H1 (cell line): ENCODE measurements around the gene GRM7. TPM values are rescaled to one million over a fixed set of nuclear protein-coding genes. Genes with fewer than 3 reads are reported as not detected.

Experiments
- CTCF ChIA-PET: fragments of 300-600 bp; sonication (Branson Sonifier 250); formaldehyde crosslinking; loops from one replicate; lab custom pipeline; 2021; ENCODE audit not compliant: partially characterized antibody; lab: Charles Lee
- POLR2A ChIA-PET: fragments of 300-600 bp; sonication (Branson Sonifier 250); formaldehyde crosslinking; loops from one replicate; lab custom pipeline; 2021; ENCODE audit warnings: inconsistent platforms; ENCODE audit not compliant: partially characterized antibody; lab: Charles Lee
- DNase-seq, 2 experiments: peaks; one replicate each; pipeline versions ENCODE4 v3.0.0 to v3.0.0-alpha.2; 2010 to 2022; ENCODE audit warnings: low spot score in 2 of 2, low read depth in 1 of 2, mixed read lengths in 1 of 2
- FAIRE-seq: peaks from 2 replicates; lab custom pipeline; 2011; peaks lifted over from hg19 to GRCh38; lab: Jason Lieb, UNC
- H2AFZ ChIP-seq: 2 replicates; pipeline ENCODE4 v1.8.1; 2012; ENCODE audit warnings: low read length, inconsistent platforms
- H2AK5ac ChIP-seq: 2 replicates; pipeline ENCODE4 v1.6.1; 2013; ENCODE audit warnings: low read depth, low read length
- H2BK120ac ChIP-seq: replicated peaks from 2 replicates; pipeline ENCODE3; 2013; ENCODE audit warnings: low read depth, low read length, inconsistent platforms
- H2BK12ac ChIP-seq: 2 replicates; pipeline ENCODE4 v1.6.1; 2013; ENCODE audit warnings: low read depth, low read length
- H2BK15ac ChIP-seq: 2 replicates; pipeline ENCODE4 v1.6.1; 2013; ENCODE audit warnings: low read length
- H2BK20ac ChIP-seq: 2 replicates; pipeline ENCODE4 v1.6.1; 2013; ENCODE audit warnings: low read length
- H2BK5ac ChIP-seq: 2 replicates; pipeline ENCODE4 v1.6.1; 2013; ENCODE audit warnings: low read depth, low read length
- H3K14ac ChIP-seq: 2 replicates; pipeline ENCODE4 v1.6.1; 2013; ENCODE audit warnings: inconsistent platforms; ENCODE audit not compliant: insufficient read length
- H3K18ac ChIP-seq: 2 replicates; pipeline ENCODE4 v1.6.1; 2013; ENCODE audit warnings: low read length; ENCODE audit errors: extremely low read depth
- H3K23ac ChIP-seq: 2 replicates; pipeline ENCODE4 v1.6.1; 2013; ENCODE audit warnings: inconsistent platforms; ENCODE audit not compliant: insufficient read length
- H3K23me2 ChIP-seq: 2 replicates; pipeline ENCODE4 v1.6.1; 2013; ENCODE audit warnings: low read depth, low read length
- H3K27ac ChIP-seq: 2 replicates; pipeline ENCODE4 v1.6.1; 2011; ENCODE audit warnings: low read depth, low read length, inconsistent platforms
- H3K27me3 ChIP-seq, 4 experiments: replicated peaks in 1 of 4; 1 replicate in 1 of 4; 2 replicates in 3 of 4; pipeline versions ENCODE4 v1.6.1 to v1.8.1; 2011 to 2013; ENCODE audit warnings: low read length in 3 of 4, mild to moderate bottlenecking in 3 of 4, inconsistent platforms in 2 of 4, mixed read lengths in 2 of 4, moderate library complexity in 1 of 4; ENCODE audit not compliant: control insufficient read depth in 3 of 4, insufficient read depth in 3 of 4; ENCODE audit errors: extremely low read depth in 1 of 4
- H3K36me3 ChIP-seq, 4 experiments: 2 replicates each; pipeline versions ENCODE4 v1.6.1 to v1.8.1; 2011 to 2013; ENCODE audit warnings: mild to moderate bottlenecking in 4 of 4, low read length in 3 of 4, moderate library complexity in 2 of 4, control low read depth in 1 of 4, inconsistent platforms in 1 of 4; ENCODE audit not compliant: insufficient read depth in 4 of 4, control insufficient read depth in 2 of 4
- H3K4ac ChIP-seq: replicated peaks from 2 replicates; pipeline ENCODE3; 2013; ENCODE audit warnings: low read length, low read depth, mixed read lengths, inconsistent platforms; ENCODE audit not compliant: insufficient read length
- H3K4me1 ChIP-seq, 4 experiments: replicated peaks in 1 of 4; 1 replicate in 1 of 4; 2 replicates in 3 of 4; pipeline versions ENCODE4 v1.6.1 to v1.8.1; 2011 to 2013; ENCODE audit warnings: low read length in 3 of 4, inconsistent platforms in 2 of 4, mixed read lengths in 1 of 4; ENCODE audit not compliant: insufficient read depth in 4 of 4, control insufficient read depth in 3 of 4
- H3K4me2 ChIP-seq, 2 experiments: 2 replicates each; pipeline versions ENCODE4 v1.6.1 to v1.8.1; 2011 to 2013; ENCODE audit warnings: low read depth in 2 of 2, low read length in 2 of 2, control low read depth in 1 of 2, inconsistent platforms in 1 of 2, mild to moderate bottlenecking in 1 of 2; ENCODE audit not compliant: insufficient read depth in 1 of 2
- H3K4me3 ChIP-seq, 4 experiments: fragments of 200-600, 300-600 bp in 1 of 4; sonication (generic), shearing (Covaris generic), sonication (Bioruptor Twin) in 1 of 4; 2 replicates each; pipeline versions ENCODE4 v1.5.1 to v1.8.1; 2011 to 2016; ENCODE audit warnings: low read length in 4 of 4, low read depth in 3 of 4, control low read depth in 2 of 4, inconsistent platforms in 2 of 4, mild to moderate bottlenecking in 2 of 4, mixed read lengths in 1 of 4, moderate library complexity in 1 of 4; ENCODE audit not compliant: insufficient read depth in 2 of 4; ENCODE audit errors: extremely low read depth in 1 of 4
- H3K56ac ChIP-seq: replicated peaks from 2 replicates; pipeline ENCODE3; 2013; ENCODE audit warnings: low read depth, mild to moderate bottlenecking, mixed read lengths, low read length, inconsistent platforms; ENCODE audit not compliant: insufficient read length
- H3K79me1 ChIP-seq: 2 replicates; pipeline ENCODE4 v1.6.1; 2013; ENCODE audit warnings: low read depth, low read length, control low read depth
- H3K79me2 ChIP-seq, 2 experiments: 2 replicates each; pipeline versions ENCODE4 v1.6.1 to v1.8.1; 2012 to 2013; ENCODE audit warnings: low read length in 2 of 2, mild to moderate bottlenecking in 2 of 2, inconsistent platforms in 1 of 2; ENCODE audit not compliant: insufficient read depth in 2 of 2, control insufficient read depth in 1 of 2
- H3K9ac ChIP-seq, 4 experiments: replicated peaks in 1 of 4; 1 replicate in 1 of 4; 2 replicates in 3 of 4; pipeline versions ENCODE4 v1.6.1 to v1.8.1; 2011 to 2013; ENCODE audit warnings: low read depth in 3 of 4, low read length in 3 of 4, control low read depth in 2 of 4, mild to moderate bottlenecking in 2 of 4, moderate library complexity in 2 of 4, inconsistent platforms in 1 of 4; ENCODE audit errors: extremely low read depth in 1 of 4
- H3K9me3 ChIP-seq, 2 experiments: 2 replicates each; pipeline versions ENCODE4 v1.6.1 to v1.8.1; 2012 to 2013; ENCODE audit warnings: mild to moderate bottlenecking in 2 of 2, moderate library complexity in 2 of 2, control low read depth in 1 of 2, inconsistent platforms in 1 of 2, low read depth in 1 of 2, low read length in 1 of 2, mixed read lengths in 1 of 2; ENCODE audit not compliant: insufficient read depth in 2 of 2
- H4K20me1 ChIP-seq, 2 experiments: replicated peaks in 1 of 2; 2 replicates each; pipeline versions ENCODE3 to v1.8.1; 2011 to 2013; ENCODE audit warnings: inconsistent platforms in 2 of 2, low read length in 2 of 2, mild to moderate bottlenecking in 1 of 2; ENCODE audit not compliant: insufficient read depth in 2 of 2, control insufficient read depth in 1 of 2
- H4K5ac ChIP-seq: 2 replicates; pipeline ENCODE4 v1.6.1; 2013; ENCODE audit warnings: low read length, low read depth, mixed read lengths, inconsistent platforms; ENCODE audit not compliant: insufficient read length
- H4K8ac ChIP-seq: 2 replicates; pipeline ENCODE4 v1.8.0; 2013; ENCODE audit warnings: mild to moderate bottlenecking, moderate library complexity, low read length, inconsistent platforms; ENCODE audit not compliant: insufficient read depth; ENCODE audit errors: extremely low read depth
- H4K91ac ChIP-seq: replicated peaks from 2 replicates; pipeline ENCODE3; 2013; ENCODE audit warnings: low read length, mixed read lengths, inconsistent platforms; ENCODE audit not compliant: insufficient read length
- ASH2L ChIP-seq: fragments of 200-600, 300-600 bp; sonication (generic); IDR thresholded peaks from one replicate; pipeline ENCODE4 v1.7.1; 2017; ENCODE audit warnings: low read length
- CTBP2 ChIP-seq: IDR thresholded peaks from 2 replicates; pipeline ENCODE4 v1.7.0; 2011; ENCODE audit warnings: borderline replicate concordance, mild to moderate bottlenecking, moderate library complexity, mixed read lengths, low read length; ENCODE audit not compliant: insufficient read depth, insufficient read length
- GABPA ChIP-seq: IDR thresholded peaks from 2 replicates; pipeline ENCODE4 v1.6.1; 2011; ENCODE audit warnings: mild to moderate bottlenecking, low read length, moderate library complexity, borderline replicate concordance; ENCODE audit not compliant: insufficient read depth
- GTF2F1 ChIP-seq: IDR thresholded peaks from 2 replicates; pipeline ENCODE4 v1.6.1; 2012; ENCODE audit warnings: low read depth, low read length, improper control_type of control experiment, borderline replicate concordance
- JUN ChIP-seq: IDR thresholded peaks from 2 replicates; pipeline ENCODE4 v1.6.1; 2011; ENCODE audit warnings: low read depth, mild to moderate bottlenecking, improper control_type of control experiment, low read length
- MAFK ChIP-seq: IDR thresholded peaks from 2 replicates; pipeline ENCODE4 v1.6.1; 2012; ENCODE audit warnings: low read depth, mild to moderate bottlenecking, improper control_type of control experiment, low read length
- NRF1 ChIP-seq: IDR thresholded peaks from 2 replicates; pipeline ENCODE4 v1.6.1; 2011; ENCODE audit warnings: mild to moderate bottlenecking, low read depth, low read length, improper control_type of control experiment
- POLR2AphosphoS5 ChIP-seq: IDR thresholded peaks from 2 replicates; pipeline ENCODE4 v1.6.1; 2011; ENCODE audit warnings: low read depth, low read length
- RXRA ChIP-seq: IDR thresholded peaks from 2 replicates; pipeline ENCODE4 v1.6.1; 2011; ENCODE audit warnings: low read depth, mild to moderate bottlenecking, low read length, moderate library complexity; ENCODE audit not compliant: insufficient read depth
- SP4 ChIP-seq: IDR thresholded peaks from 2 replicates; pipeline ENCODE4 v1.6.1; 2012; ENCODE audit warnings: low read length, inconsistent platforms
- TAF7 ChIP-seq: optimal IDR thresholded peaks from 2 replicates; pipeline ENCODE3; 2011; ENCODE audit warnings: low read depth, mild to moderate bottlenecking, inconsistent platforms, low read length, moderate library complexity, borderline replicate concordance
- YY1 ChIP-seq: IDR thresholded peaks from 2 replicates; pipeline ENCODE4 v1.6.1; 2011; ENCODE audit warnings: low read depth, mild to moderate bottlenecking, low read length
- WGBS, 2 experiments: shearing (Covaris generic) in 1 of 2; methylation state at CpG; one replicate each; pipeline versions ENCODE4 v1.1.6 to v1.1.7; 2013 to 2015; ENCODE audit warnings: low lambda C conversion rate in 2 of 2, mixed read lengths in 2 of 2, inconsistent platforms in 1 of 2, low coverage in 1 of 2, missing lambda C conversion rate in 1 of 2; ENCODE audit not compliant: insufficient replicate concordance in 2 of 2, insufficient coverage in 1 of 2, insufficient read length in 1 of 2; ENCODE audit errors: extremely low coverage in 1 of 2, missing lambda C conversion rate in 1 of 2; 5-methylcytosine and 5-hydroxymethylcytosine counted together
- polyA plus RNA-seq, 7 experiments: library from polyadenylated mRNA; depleted of rRNA in 3 of 7; stranded (reverse) in 5 of 7; unstranded in 2 of 7; fragments of >200 nt in 5 of 7; fragments of 200-250 nt in 2 of 7; gene quantifications; 1 replicate in 5 of 7; 2 replicates in 1 of 7; 4 replicates in 1 of 7; pipeline versions ENCODE4 v1.2.1 to v1.2.3, GENCODE V29; 2011 to 2013; ENCODE audit warnings: missing spikeins in 2 of 7, mixed read lengths in 2 of 7
- total RNA-seq: library from RNA; stranded (reverse); fragmentation: NEBNext Ultra II Directional; extraction: Animal tissue kit (Norgen Biotek cat#: 25700); gene quantifications from 2 replicates; pipeline ENCODE4 v1.2.1, GENCODE V29; 2021

GRM7 gene
- total and polyA plus RNA-seq, 2 of the 8 experiments (the other 6 are each of a cell fraction or from before 2014, with no cell fraction given), result 0.17 to 0.24 TPM

DNA sequence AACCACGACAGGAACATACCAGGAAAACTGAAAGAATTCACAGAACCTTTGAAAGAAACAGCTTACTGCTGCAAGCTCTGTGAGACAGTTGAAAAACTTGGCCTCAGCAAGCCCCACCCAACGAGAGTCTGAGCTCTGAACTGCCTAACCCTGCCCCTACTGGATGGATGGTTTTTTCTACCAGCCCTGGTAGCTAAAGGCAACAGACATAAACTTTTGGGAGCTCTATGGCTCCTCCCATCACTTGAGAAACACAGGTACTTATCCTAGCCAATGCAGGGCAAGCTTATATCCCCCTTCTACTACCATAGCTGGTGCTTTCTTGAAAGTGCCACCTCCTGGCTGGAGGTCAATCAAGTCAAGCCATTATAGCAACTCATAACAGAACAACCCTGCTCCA is 471.8 kb downstream of the GRM7 start:
- H3K4me3 ChIP-seq, result no peak overlapping the region
- no peak overlapping the region for H4K91ac ChIP-seq
- 83% methylated on average over 2 of the region's 2 CpGs; no CpG with 5 or more reads in 1 of the 2 experiments for WGBS, 2 experiments
- no peak overlapping the region for H2AFZ ChIP-seq
- ChIA-PET POLR2A (no interaction called here), CTCF (interaction anchor here (0.8 to 1.0 kb wide), 2 partner anchors 11 to 14 kb away, joined by 3 to 4 read pairs; no protein-coding TSS in a partner anchor)
- no peaks in the 10 kb centered on the region for H3K23me2 ChIP-seq
- no peaks in the 10 kb centered on the region for H3K79me1 ChIP-seq
- H2BK120ac ChIP-seq, result no peak overlapping the region
- no peak overlapping the region for H3K18ac ChIP-seq
- no peak overlapping the region for H3K4ac ChIP-seq
- FAIRE-seq (no peak), DNase-seq (peak in 1 of 2 experiments; percentile 44)
- H3K36me3 ChIP-seq, result no peaks in the 10 kb centered on the region
- H3K4me1 ChIP-seq, result peaks cover 0 to 7% (median 2%) of the 10 kb centered on the region in 4 experiments; a peak in 2 of 7 replicates
- H4K20me1 ChIP-seq, result no peaks in the 10 kb centered on the region
- H3K23ac ChIP-seq, result no peak overlapping the region
- H3K56ac ChIP-seq, result no peak overlapping the region
- H4K5ac ChIP-seq, result no peak overlapping the region
- no peaks in the 10 kb centered on the region for H3K27me3 ChIP-seq
- H2BK5ac ChIP-seq, result no peak overlapping the region
- H4K8ac ChIP-seq, result no peak overlapping the region
- no peaks in the 10 kb centered on the region for H3K79me2 ChIP-seq
- no peak overlapping the region for H2BK12ac ChIP-seq
- no peak overlapping the region for H3K27ac ChIP-seq
- no peak overlapping the region for H2AK5ac ChIP-seq
- H2BK20ac ChIP-seq, result no peak overlapping the region
- no peak overlapping the region for H3K14ac ChIP-seq
- peak overlapping the region; percentile 21 to 34; a peak in 2 of 4 replicates for H3K4me2 ChIP-seq
- H3K9ac ChIP-seq, result no peak overlapping the region
- H2BK15ac ChIP-seq, result no peak overlapping the region
- no peaks in the 10 kb centered on the region for H3K9me3 ChIP-seq
- TF ChIP-seq TAF7 (no peak), MAFK (no peak), YY1 (no peak), POLR2AphosphoS5 (no peak), NRF1 (no peak), GABPA (no peak), JUN (no peak), CTBP2 (no peak), SP4 (no peak), GTF2F1 (no peak), RXRA (no peak), ASH2L (no peak)
